K562 (cell line): ENCODE results near the gene TOR1A.

Source experiments
- ARID3A ChIP-seq: IDR thresholded peaks from 2 replicates; pipeline ENCODE4 v1.6.1; 2012; ENCODE audit warnings: low read depth, low read length, improper control_type of control experiment, borderline replicate concordance
- ATF3 ChIP-seq, 2 experiments: fragments of 450-650 bp in 1 of 2; sonication (generic) in 1 of 2; formaldehyde crosslinking in 1 of 2; IDR thresholded peaks in 1 of 2; conservative IDR thresholded peaks in 1 of 2; 2 replicates each; pipeline versions ENCODE4 v1.6.1 to v1.8.1; 2016 to 2023; ENCODE audit warnings: mild to moderate bottlenecking in 2 of 2, moderate library complexity in 2 of 2, inconsistent platforms in 1 of 2, missing genetic modification reagents in 1 of 2
- CTCF ChIP-seq, 3 experiments: IDR thresholded peaks in 2 of 3; conservative IDR thresholded peaks in 1 of 3; 2 replicates each; pipeline ENCODE4 v1.5.1; 2011 to 2012; ENCODE audit warnings: low read length in 3 of 3, mild to moderate bottlenecking in 3 of 3, control low read depth in 2 of 3, improper control_type of control experiment in 1 of 3, inconsistent platforms in 1 of 3, low read depth in 1 of 3, mixed read lengths in 1 of 3, moderate library complexity in 1 of 3; ENCODE audit not compliant: insufficient read depth in 2 of 3
- HMGXB4 ChIP-seq: sonication (generic); formaldehyde crosslinking; IDR thresholded peaks from 2 replicates; pipeline ENCODE4 v1.8.1; 2023; ENCODE audit warnings: mild to moderate bottlenecking, missing genetic modification reagents
- SETDB1 ChIP-seq: IDR thresholded peaks from one replicate; pipeline ENCODE4 v1.6.1; 2012; ENCODE audit warnings: low read length, control low read depth, inconsistent platforms
- SMAD3 ChIP-seq: fragments of 450-650 bp; formaldehyde crosslinking; conservative IDR thresholded peaks from 2 replicates; pipeline ENCODE4 v1.4.0; 2020; ENCODE audit warnings: mild to moderate bottlenecking
- SNAPC5 ChIP-seq: fragments of 250-450 bp; sonication (Bioruptor Pico); IDR thresholded peaks from 2 replicates; pipeline ENCODE4 v1.8.0; 2021; ENCODE audit warnings: moderate library complexity, mild to moderate bottlenecking, inconsistent platforms

GRCh38 chr9:129809346-129809745 lies 14.6 kb downstream of the TOR1A start:
- TF ChIP-seq ARID3A = no peak
- no peak for TF ChIP-seq HMGXB4 (CRISPR knock-in tag)
- TF ChIP-seq CTCF (IDR thresholded peaks at IDR 0.05 in 2 of 3, conservative IDR thresholded peaks at IDR 0.05 in 1 of 3; ENCODE audit: insufficient read depth in 2 of 3, low read depth in 1 of 3, low read length in 3 of 3) = no peak
- TF ChIP-seq ATF3 (IDR thresholded peaks at IDR 0.05) = no peak
- no peak for TF ChIP-seq ATF3 (CRISPR knock-in tag; conservative IDR thresholded peaks at IDR 0.05)
- no peak for TF ChIP-seq SETDB1
- TF ChIP-seq SNAPC5 (CRISPR knock-in tag) = no peak
- TF ChIP-seq SMAD3 (CRISPR knock-in tag) = no peak
